Stomach (tissue), 4 donors: Measurements from ENCODE around the gene PKDCC.

Experiments
- CTCF ChIP-seq, 7 experiments: fragments of 450-650 bp in 4 of 7; fragments of 200-600 bp in 3 of 7; sonication (generic) in 3 of 7; IDR thresholded peaks; one replicate each; pipeline ENCODE4 v1.5.1; 2016 to 2019; ENCODE audit warnings: antibody characterized with exemption in 7 of 7, control low read depth in 2 of 7, mild to moderate bottlenecking in 1 of 7
- EP300 ChIP-seq: sonication (generic); formaldehyde crosslinking; IDR thresholded peaks from one replicate; pipeline ENCODE4 v1.6.1; 2017; ENCODE audit warnings: antibody characterized with exemption
- POLR2A ChIP-seq, 4 donors: fragments of 450-650 bp; IDR thresholded peaks; one replicate each; pipeline ENCODE4 v1.6.1; 2016; ENCODE audit warnings: antibody characterized with exemption in 4 of 4, control low read depth in 2 of 4, mild to moderate bottlenecking in 1 of 4, moderate library complexity in 1 of 4
- POLR2AphosphoS5 ChIP-seq, 3 donors: sonication (generic); formaldehyde crosslinking; IDR thresholded peaks; one replicate each; pipeline ENCODE4 v1.6.1; 2016; ENCODE audit warnings: antibody characterized with exemption in 3 of 3

GRCh38 chr2:42051543-42052235, 3.9 kb downstream of the PKDCC start:
- TF ChIP-seq CTCF (IDR thresholded peaks at IDR 0.05) (no peak), POLR2A (IDR thresholded peaks at IDR 0.05) (no peak), POLR2AphosphoS5 (IDR thresholded peaks at IDR 0.05) (no peak), EP300 (no peak)
